Measurements from ENCODE around the gene CASP1. TPM values are rescaled to one million over a fixed set of nuclear protein-coding genes. Genes with fewer than 3 reads are reported as not detected.

CASP1 gene
- total and polyA plus RNA-seq, 4 donors: 6.9 to 15.2 (median 8.6) TPM

GRCh38 chr11:105027678-105028077 lies 7.3 kb downstream of the CASP1 start:
- no peak overlapping the region for H3K27ac ChIP-seq (ENCODE audit: low read depth in 1 of 2, low read length in 2 of 2)
- H3K9ac ChIP-seq (ENCODE audit: low read depth in 1 of 2, low read length in 2 of 2): no peak overlapping the region
- no peaks in the 10 kb centered on the region for H3K9me3 ChIP-seq (ENCODE audit: control insufficient read depth in 4 of 4, low read length in 3 of 4)
- WGBS: 71% methylated on average over 3 of the region's 3 CpGs
- no peaks in the 10 kb centered on the region for H3K27me3 ChIP-seq (ENCODE audit: control insufficient read depth in 4 of 4, insufficient read depth in 4 of 4, low read length in 3 of 4)
- H3K36me3 ChIP-seq (ENCODE audit: control insufficient read depth in 4 of 4, insufficient read depth in 3 of 4, low read depth in 1 of 4, low read length in 3 of 4): peaks cover 0 to 42% (median 17%) of the 10 kb centered on the region in 4 donors
- H3K4me1 ChIP-seq (ENCODE audit: control insufficient read depth in 4 of 4, insufficient read depth in 4 of 4, low read length in 3 of 4): no peaks in the 10 kb centered on the region
- TF ChIP-seq, protein P1, sequence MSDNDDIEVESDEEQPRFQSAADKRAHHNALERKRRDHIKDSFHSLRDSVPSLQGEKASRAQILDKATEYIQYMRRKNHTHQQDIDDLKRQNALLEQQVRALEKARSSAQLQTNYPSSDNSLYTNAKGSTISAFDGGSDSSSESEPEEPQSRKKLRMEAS (IDR thresholded peaks at IDR 0.05): no peak
- TF ChIP-seq RAD21 (IDR thresholded peaks at IDR 0.05): no peak
- TF ChIP-seq YY1 (IDR thresholded peaks at IDR 0.05): no peak
- TF ChIP-seq ZBTB33 (IDR thresholded peaks at IDR 0.05): no peak
- TF ChIP-seq FOXA1 (IDR thresholded peaks at IDR 0.05): no peak
- no peak for TF ChIP-seq NR2F2 (IDR thresholded peaks at IDR 0.05)
- no peak for DNase-seq (ENCODE audit: low spot score)
- H3K4me3 ChIP-seq (ENCODE audit: low read depth in 1 of 3, low read length in 3 of 3): no peak overlapping the region

GRCh38 chr11:105024394-105024793 lies 10.6 kb downstream of the CASP1 start:
- no peak overlapping the region for H3K9ac ChIP-seq (ENCODE audit: low read depth in 1 of 2, low read length in 2 of 2)
- no peaks in the 10 kb centered on the region for H3K9me3 ChIP-seq (ENCODE audit: control insufficient read depth in 4 of 4, low read length in 3 of 4)
- no peaks in the 10 kb centered on the region for H3K27me3 ChIP-seq (ENCODE audit: control insufficient read depth in 4 of 4, insufficient read depth in 4 of 4, low read length in 3 of 4)
- WGBS: 82% methylated on average over 1 of the region's 1 CpG
- H3K36me3 ChIP-seq (ENCODE audit: control insufficient read depth in 4 of 4, insufficient read depth in 3 of 4, low read depth in 1 of 4, low read length in 3 of 4): peaks cover 0 to 25% (median 10%) of the 10 kb centered on the region in 4 donors
- no peak overlapping the region for H3K27ac ChIP-seq (ENCODE audit: low read depth in 1 of 2, low read length in 2 of 2)
- TF ChIP-seq EGR1 (IDR thresholded peaks at IDR 0.05; ENCODE audit: low read depth in 2 of 2) (no peak), CTCF (IDR thresholded peaks at IDR 0.05; ENCODE audit: low read depth, low read length, missing input control) (no peak), YY1 (IDR thresholded peaks at IDR 0.05) (no peak), ATF3 (IDR thresholded peaks at IDR 0.05) (no peak)
- H3K4me3 ChIP-seq (ENCODE audit: low read depth in 1 of 3, low read length in 3 of 3): no peak overlapping the region
- H3K4me1 ChIP-seq (ENCODE audit: control insufficient read depth in 4 of 4, insufficient read depth in 4 of 4, low read length in 3 of 4): no peaks in the 10 kb centered on the region
- no peak for DNase-seq (ENCODE audit: low spot score)

DNA sequence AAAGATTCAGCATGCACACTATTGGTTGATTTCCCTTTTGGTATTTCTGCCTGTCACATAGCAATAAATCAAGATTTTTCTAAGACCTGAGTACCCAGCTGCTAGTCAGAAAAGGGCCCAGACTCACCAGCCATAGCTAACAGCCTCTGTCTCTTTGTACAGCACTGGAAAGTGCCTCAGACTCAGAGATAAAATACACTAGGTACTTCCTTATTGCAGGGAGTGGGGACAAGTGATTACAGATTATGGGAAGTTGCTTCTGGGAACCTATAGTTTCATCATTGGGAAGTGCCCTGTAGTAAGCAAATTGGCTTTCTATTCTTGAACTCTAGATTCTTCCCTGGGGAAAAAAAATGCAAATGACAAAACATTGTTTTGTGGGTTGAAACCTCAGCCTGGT lies 11.9 kb downstream of the CASP1 start, which contains the start of gene CASP5:
TSS of gene CASP5 (minus strand) at position 166 of the 400 bp plus-strand sequence. CDS start at position 134, 32 bp downstream.
- DNase-seq (ENCODE audit: low spot score): no peak
- Histone ChIP-seq H3K4me1 (ENCODE audit: control insufficient read depth in 4 of 4, insufficient read depth in 4 of 4, low read length in 3 of 4) (no peaks in the 10 kb centered on the region), H3K36me3 (ENCODE audit: control insufficient read depth in 4 of 4, insufficient read depth in 3 of 4, low read depth in 1 of 4, low read length in 3 of 4) (peaks cover 0 to 17% (median 8%) of the 10 kb centered on the region in 4 donors), H3K4me3 (ENCODE audit: low read depth in 1 of 3, low read length in 3 of 3) (no peak within 1 kb of the TSS), H3K9me3 (ENCODE audit: control insufficient read depth in 4 of 4, low read length in 3 of 4) (no peaks in the 10 kb centered on the region), H3K27me3 (ENCODE audit: control insufficient read depth in 4 of 4, insufficient read depth in 4 of 4, low read length in 3 of 4) (no peaks in the 10 kb centered on the region), H3K27ac (ENCODE audit: low read depth in 1 of 2, low read length in 2 of 2) (no peak within 1 kb of the TSS), H3K9ac (ENCODE audit: low read depth in 1 of 2, low read length in 2 of 2) (no peak within 1 kb of the TSS)
- no peak for TF ChIP-seq CTCF (IDR thresholded peaks at IDR 0.05; ENCODE audit: low read depth, low read length, missing input control)
- TF ChIP-seq, protein P1 (IDR thresholded peaks at IDR 0.05): no peak
- no peak for TF ChIP-seq SP1 (IDR thresholded peaks at IDR 0.05)
- no peak for TF ChIP-seq HNF4A (conservative IDR thresholded peaks at IDR 0.05)
- no peak for TF ChIP-seq ZBTB33 (IDR thresholded peaks at IDR 0.05)
- TF ChIP-seq JUND (IDR thresholded peaks at IDR 0.05): no peak
- TF ChIP-seq GABPA (IDR thresholded peaks at IDR 0.05 in 1 of 2, conservative IDR thresholded peaks at IDR 0.05 in 1 of 2): no peak
- TF ChIP-seq NR2F2 (IDR thresholded peaks at IDR 0.05): no peak
- no peak for TF ChIP-seq FOXA1 (IDR thresholded peaks at IDR 0.05)
- no peak for TF ChIP-seq RXRA (IDR thresholded peaks at IDR 0.05)
- no peak for TF ChIP-seq YY1 (IDR thresholded peaks at IDR 0.05)
- TF ChIP-seq HNF4G (IDR thresholded peaks at IDR 0.05): no peak
